MM.1S (cell line): ENCODE data around the gene VAV3.
"Not testable (repeated sequence)": the region's sequence is repeated elsewhere in the genome, so short reads cannot be mapped to it uniquely, and the experiment has no call there.

Source experiments
- DNase-seq: peaks from one replicate; pipeline ENCODE4 v3.0.0-alpha.2; 2015
- H2AFZ ChIP-seq: fragments of 300-600 bp; sonication (generic); 2 replicates; pipeline ENCODE4 v1.6.0; 2016; ENCODE audit warnings: antibody characterized with exemption, low read length
- H3F3A ChIP-seq: fragments of 300-600 bp; sonication (generic); 2 replicates; pipeline ENCODE4 v1.6.1; 2016; ENCODE audit warnings: mild to moderate bottlenecking, antibody characterized with exemption, low read length, moderate library complexity, mixed read lengths; ENCODE audit not compliant: insufficient read depth
- H3K27ac ChIP-seq: fragments of 300-600 bp; sonication (generic); 2 replicates; pipeline ENCODE4 v1.5.1; 2016; ENCODE audit warnings: mild to moderate bottlenecking, low read length
- H3K27me3 ChIP-seq: fragments of 300-600 bp; sonication (generic); replicated peaks from 2 replicates; pipeline ENCODE4 v1.6.0; 2016; ENCODE audit warnings: low read length; ENCODE audit not compliant: insufficient read depth
- H3K36me3 ChIP-seq: fragments of 300-600 bp; sonication (generic); replicated peaks from 2 replicates; pipeline ENCODE4 v1.6.1; 2016; ENCODE audit warnings: mild to moderate bottlenecking, low read length, mixed read lengths; ENCODE audit not compliant: insufficient read depth
- H3K4me1 ChIP-seq: fragments of 300-600 bp; sonication (generic); 2 replicates; pipeline ENCODE4 v1.6.1; 2016; ENCODE audit warnings: low read length, mixed read lengths
- H3K4me2 ChIP-seq: fragments of 300-600 bp; sonication (generic); 2 replicates; pipeline ENCODE4 v1.6.0; 2016; ENCODE audit warnings: low read depth, low read length
- H3K4me3 ChIP-seq: fragments of 300-600 bp; sonication (generic); 2 replicates; pipeline ENCODE4 v1.5.1; 2016; ENCODE audit warnings: low read length, mixed read lengths
- H3K79me2 ChIP-seq: fragments of 300-600 bp; sonication (generic); 2 replicates; pipeline ENCODE4 v1.6.1; 2016; ENCODE audit warnings: mixed run types, low read length, mixed read lengths
- H3K9ac ChIP-seq: fragments of 300-600 bp; sonication (generic); 2 replicates; pipeline ENCODE4 v1.6.1; 2016; ENCODE audit warnings: low read length, mixed read lengths
- H3K9me2 ChIP-seq: fragments of 300-600 bp; sonication (generic); replicated peaks from 2 replicates; pipeline ENCODE4 v1.6.1; 2016; ENCODE audit warnings: mild to moderate bottlenecking, low read length, mixed read lengths; ENCODE audit not compliant: insufficient read depth
- H3K9me3 ChIP-seq: fragments of 300-600 bp; sonication (generic); replicated peaks from 2 replicates; pipeline ENCODE4 v1.6.1; 2016; ENCODE audit warnings: mild to moderate bottlenecking, low read length, mixed read lengths; ENCODE audit not compliant: insufficient read depth
- H4K20me1 ChIP-seq: fragments of 300-600 bp; sonication (generic); 2 replicates; pipeline ENCODE4 v1.6.1; 2016; ENCODE audit warnings: mild to moderate bottlenecking, low read length, moderate library complexity, mixed read lengths; ENCODE audit not compliant: insufficient read depth
- EZH2 ChIP-seq: fragments of 300-600 bp; sonication (generic); optimal IDR thresholded peaks from 2 replicates; pipeline ENCODE3; 2017; ENCODE audit warnings: low read depth, mild to moderate bottlenecking, antibody characterized with exemption, low read length, mixed read lengths
- EZH2phosphoT487 ChIP-seq: fragments of 300-600 bp; sonication (generic); IDR thresholded peaks from 2 replicates; pipeline ENCODE4 v1.6.1; 2018; ENCODE audit warnings: antibody characterized with exemption, low read length
- TF ChIP-seq, protein P1 (sequence below): fragments of 300-600 bp; sonication (generic); IDR thresholded peaks from 2 replicates; pipeline ENCODE4 v1.5.1; 2016; ENCODE audit warnings: antibody characterized with exemption, low read length, mixed read lengths

Gene VAV3

DNA sequence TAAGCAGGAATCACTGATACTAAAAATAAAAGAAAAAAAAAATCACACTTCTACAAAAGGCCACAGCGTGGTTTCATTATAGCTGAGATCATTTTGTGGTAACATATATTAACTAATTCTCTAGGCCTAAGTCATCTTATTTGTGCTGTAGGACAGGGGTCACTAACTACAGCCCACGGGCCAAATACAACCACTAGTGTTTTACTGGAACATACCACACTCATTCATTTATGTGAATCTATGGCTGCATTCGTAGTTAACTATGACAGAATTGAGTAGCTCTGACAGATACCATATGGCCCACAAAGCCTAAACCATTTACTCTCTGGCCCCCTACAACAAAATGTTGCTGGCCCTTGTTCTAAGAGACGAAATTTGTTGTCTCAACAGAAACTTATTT is 224.4 kb downstream of the VAV3 start:
- no peak overlapping the region for H3K27ac ChIP-seq
- H3K4me2 ChIP-seq = no peak overlapping the region
- no peak for DNase-seq
- H3K27me3 ChIP-seq = no peaks in the 10 kb centered on the region
- no peaks in the 10 kb centered on the region for H3K36me3 ChIP-seq
- H3K4me3 ChIP-seq = no peak overlapping the region
- H3F3A ChIP-seq = no peaks in the 10 kb centered on the region
- TF ChIP-seq EZH2phosphoT487 (no peak), EZH2 (no peak)
- TF ChIP-seq, protein P1, sequence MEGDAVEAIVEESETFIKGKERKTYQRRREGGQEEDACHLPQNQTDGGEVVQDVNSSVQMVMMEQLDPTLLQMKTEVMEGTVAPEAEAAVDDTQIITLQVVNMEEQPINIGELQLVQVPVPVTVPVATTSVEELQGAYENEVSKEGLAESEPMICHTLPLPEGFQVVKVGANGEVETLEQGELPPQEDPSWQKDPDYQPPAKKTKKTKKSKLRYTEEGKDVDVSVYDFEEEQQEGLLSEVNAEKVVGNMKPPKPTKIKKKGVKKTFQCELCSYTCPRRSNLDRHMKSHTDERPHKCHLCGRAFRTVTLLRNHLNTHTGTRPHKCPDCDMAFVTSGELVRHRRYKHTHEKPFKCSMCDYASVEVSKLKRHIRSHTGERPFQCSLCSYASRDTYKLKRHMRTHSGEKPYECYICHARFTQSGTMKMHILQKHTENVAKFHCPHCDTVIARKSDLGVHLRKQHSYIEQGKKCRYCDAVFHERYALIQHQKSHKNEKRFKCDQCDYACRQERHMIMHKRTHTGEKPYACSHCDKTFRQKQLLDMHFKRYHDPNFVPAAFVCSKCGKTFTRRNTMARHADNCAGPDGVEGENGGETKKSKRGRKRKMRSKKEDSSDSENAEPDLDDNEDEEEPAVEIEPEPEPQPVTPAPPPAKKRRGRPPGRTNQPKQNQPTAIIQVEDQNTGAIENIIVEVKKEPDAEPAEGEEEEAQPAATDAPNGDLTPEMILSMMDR = no peak
- no peak overlapping the region for H2AFZ ChIP-seq
- no peaks in the 10 kb centered on the region for H3K79me2 ChIP-seq
- H3K9ac ChIP-seq = no peak overlapping the region
- H3K9me3 ChIP-seq = no peaks in the 10 kb centered on the region
- H3K9me2 ChIP-seq = no peaks in the 10 kb centered on the region
- no peaks in the 10 kb centered on the region for H4K20me1 ChIP-seq
- H3K4me1 ChIP-seq = no peaks in the 10 kb centered on the region

DNA sequence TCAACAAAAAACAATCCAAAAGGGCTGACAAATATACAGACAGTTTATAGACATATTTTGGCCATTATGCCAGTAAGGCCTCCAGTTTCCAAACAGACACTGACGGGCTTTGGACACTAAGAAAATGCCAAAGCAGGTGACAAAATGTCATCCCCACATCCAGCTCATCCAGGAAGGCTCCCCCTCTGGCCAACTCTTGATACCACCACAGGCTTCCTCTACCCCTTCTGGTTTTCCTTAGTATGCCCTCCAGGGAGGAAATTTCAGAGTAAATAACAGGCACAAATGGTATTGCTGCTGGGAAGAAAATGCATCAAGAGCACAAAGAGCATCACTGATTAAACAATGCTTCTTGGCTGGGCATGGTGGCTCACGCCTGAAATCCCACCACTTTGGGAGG is 225.3 kb downstream of the VAV3 start:
- no peak overlapping the region for H3K9ac ChIP-seq

DNA sequence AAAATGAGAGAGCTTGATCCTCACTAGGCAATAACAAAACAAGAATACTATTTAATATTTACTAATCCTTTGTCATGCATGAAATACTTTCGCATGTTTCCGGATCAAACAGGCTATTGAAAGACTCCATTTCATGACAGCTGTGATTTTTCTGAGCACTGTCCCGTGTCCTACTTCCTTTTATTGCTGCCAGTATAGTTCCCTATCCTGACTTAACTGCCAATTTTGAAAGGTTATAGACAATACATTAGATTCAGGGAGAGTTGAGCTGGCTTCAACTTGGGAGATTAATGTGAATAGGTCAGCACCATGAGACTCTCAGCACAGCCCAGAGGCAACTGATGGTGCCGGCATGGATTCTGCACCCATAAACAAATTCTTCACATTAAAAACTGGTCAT is 225.8 kb downstream of the VAV3 start:
- no peak for DNase-seq

More for the DNA sequence above, 225.3 kb downstream of the VAV3 start:
- DNase-seq = no peak
- Histone ChIP-seq H3K4me1 (no peaks in the 10 kb centered on the region), H3K4me3 (no peak overlapping the region), H3K4me2 (no peak overlapping the region), H3K27ac (no peak overlapping the region), H3K9me3 (no peaks in the 10 kb centered on the region), H2AFZ (no peak overlapping the region), H3K36me3 (no peaks in the 10 kb centered on the region), H3K9me2 (no peaks in the 10 kb centered on the region), H3K27me3 (no peaks in the 10 kb centered on the region), H3F3A (no peaks in the 10 kb centered on the region), H3K79me2 (no peaks in the 10 kb centered on the region), H4K20me1 (no peaks in the 10 kb centered on the region)
- TF ChIP-seq EZH2 (no peak), EZH2phosphoT487 (no peak)
- TF ChIP-seq, protein P1 = no peak

DNA sequence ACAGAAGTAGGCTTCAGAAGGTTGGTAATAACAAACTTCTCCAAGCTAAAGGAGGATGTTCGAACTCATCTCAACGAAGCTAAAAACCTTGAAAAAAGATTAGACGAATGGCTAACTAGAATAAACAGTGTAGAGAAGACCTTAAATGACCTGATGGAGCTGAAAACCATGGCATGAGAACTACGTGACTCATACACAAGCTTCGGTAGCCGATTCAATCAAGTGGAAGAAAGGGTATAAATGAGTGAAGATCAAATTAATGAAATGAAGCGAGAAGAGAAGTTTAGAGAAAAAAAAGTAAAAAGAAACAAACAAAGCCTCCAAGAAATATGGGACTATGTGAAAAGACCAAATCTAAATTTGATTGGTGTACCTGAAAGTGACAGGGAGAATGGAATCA is 231.6 kb downstream of the VAV3 start:
- not testable (repeated sequence) for H3K27me3 ChIP-seq, H3K4me1 ChIP-seq, H3K9me3 ChIP-seq, H3K79me2 ChIP-seq, H3K9ac ChIP-seq, H3K36me3 ChIP-seq, H4K20me1 ChIP-seq, H3K27ac ChIP-seq, DNase-seq, H3F3A ChIP-seq, H2AFZ ChIP-seq, H3K4me3 ChIP-seq, H3K4me2 ChIP-seq, H3K9me2 ChIP-seq

More for the DNA sequence above, 225.8 kb downstream of the VAV3 start:
- Histone ChIP-seq H3K4me2 (no peak overlapping the region), H3K9me2 (no peaks in the 10 kb centered on the region), H3K36me3 (no peaks in the 10 kb centered on the region), H3K79me2 (no peaks in the 10 kb centered on the region), H2AFZ (no peak overlapping the region), H3K9me3 (no peaks in the 10 kb centered on the region), H3K27me3 (no peaks in the 10 kb centered on the region), H3K9ac (no peak overlapping the region), H3K4me1 (no peaks in the 10 kb centered on the region), H3K4me3 (no peak overlapping the region), H3F3A (no peaks in the 10 kb centered on the region), H3K27ac (no peak overlapping the region), H4K20me1 (no peaks in the 10 kb centered on the region)
- TF ChIP-seq EZH2 = no peak
- no peak for TF ChIP-seq EZH2phosphoT487
- TF ChIP-seq, protein P1 = no peak
